Measurements from ENCODE around the gene KHDC3L.

Gene KHDC3L

DNA sequence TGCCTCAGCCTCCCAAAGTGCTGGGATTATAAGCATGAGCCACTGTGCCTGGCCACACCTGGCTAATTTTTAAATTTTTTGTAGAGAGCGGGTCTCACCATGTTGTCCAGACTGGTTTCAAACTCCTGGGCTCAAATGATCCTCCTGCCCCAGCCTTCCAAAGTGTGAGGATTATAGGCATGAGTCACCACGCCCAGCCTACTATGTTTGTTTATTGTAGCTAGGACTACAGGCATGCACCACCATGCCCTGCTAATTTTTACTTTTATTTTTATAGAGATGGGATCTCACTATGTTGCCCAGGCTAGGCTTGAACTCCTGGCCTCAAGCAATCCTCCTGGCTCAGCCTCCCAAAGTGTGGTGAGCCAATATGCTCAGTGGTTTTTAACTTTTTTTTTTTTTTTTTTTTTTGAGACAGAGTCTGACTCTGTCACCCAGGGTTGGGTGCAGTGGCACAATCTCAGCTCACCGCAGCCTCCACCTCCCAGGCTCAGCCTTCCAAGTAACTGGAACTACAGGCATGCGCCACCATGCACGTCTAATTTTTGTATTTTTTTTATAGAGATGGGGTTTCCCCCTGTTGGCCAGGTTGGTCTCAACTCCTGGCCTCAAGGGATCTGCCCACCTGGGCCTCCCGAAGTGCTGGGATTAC, 20.1 kb downstream of the KHDC3L start:
- DNase-seq, result no peak
- TF ChIP-seq POLR2A (IDR thresholded peaks at IDR 0.05; ENCODE audit: low read length) (no peak), GATA1 (IDR thresholded peaks at IDR 0.05; ENCODE audit: low read depth, low read length) (no peak)

DNA sequence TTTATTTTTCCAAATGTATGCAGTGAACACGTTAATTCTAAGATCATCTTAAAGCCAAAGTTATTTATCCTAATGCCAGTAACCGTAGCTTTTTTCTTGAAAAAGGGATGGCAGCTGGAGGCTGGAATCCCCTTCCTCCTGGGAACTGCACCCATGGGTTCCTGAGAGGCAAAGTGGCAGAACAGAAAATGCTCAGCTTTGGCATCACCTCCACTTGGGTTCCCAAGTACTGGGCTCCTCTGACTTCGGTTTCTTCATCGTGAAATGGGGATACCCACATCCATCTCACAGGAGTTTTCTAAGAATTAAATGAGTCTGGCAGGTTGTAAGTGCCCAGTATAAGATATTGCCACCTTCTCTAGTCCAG, 26.0 kb downstream of the KHDC3L start:
- no peak for DNase-seq
- TF ChIP-seq POLR2A (IDR thresholded peaks at IDR 0.05; ENCODE audit: low read length) (no peak), GATA1 (IDR thresholded peaks at IDR 0.05; ENCODE audit: low read depth, low read length) (no peak)

DNA sequence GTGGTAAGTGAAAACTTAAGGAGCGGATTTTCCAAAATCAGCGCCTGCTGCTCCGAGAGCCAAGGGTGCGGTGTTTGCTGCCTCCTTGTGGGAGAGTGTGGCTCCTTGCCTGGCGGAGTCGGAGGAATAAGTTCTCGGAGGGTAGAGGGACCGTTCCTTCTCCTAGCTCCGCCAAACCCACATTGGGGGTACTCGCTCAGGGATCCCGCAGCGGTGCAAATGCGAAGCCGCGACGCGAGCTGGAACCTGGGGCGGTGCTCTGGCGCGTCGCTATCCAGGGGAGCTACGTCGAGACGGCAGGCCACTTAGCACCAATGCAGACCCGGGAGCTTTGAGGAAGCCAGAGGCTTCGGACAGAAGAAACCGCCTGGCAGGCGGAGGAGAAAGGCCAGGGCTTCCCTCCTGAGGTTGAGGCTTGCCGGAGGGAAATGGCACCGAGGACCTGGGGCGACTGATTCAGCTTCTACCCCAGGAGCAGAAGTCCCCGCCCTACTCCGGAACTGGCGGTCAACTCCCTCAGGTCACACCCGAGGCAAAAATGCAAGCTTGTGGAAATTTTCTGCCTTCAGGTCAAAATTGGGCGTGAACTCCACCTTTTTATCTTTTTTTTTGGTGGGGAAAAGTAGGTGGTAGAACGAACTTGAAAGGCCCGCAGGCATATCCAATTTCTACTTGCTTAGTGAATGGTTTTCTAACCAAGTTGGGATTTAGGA, 26.5 kb downstream of the KHDC3L start:
- TF ChIP-seq POLR2A (IDR thresholded peaks at IDR 0.05; ENCODE audit: low read length) (peak; percentile 43), GATA1 (IDR thresholded peaks at IDR 0.05; ENCODE audit: low read depth, low read length) (no peak)
- DNase-seq, result peak; percentile 57 to 59

- TF ChIP-seq POLR2A (IDR thresholded peaks at IDR 0.05; ENCODE audit: low read length), result no peak
- no peak for DNase-seq
Measured at GRCh38 chr6:73389854-73390253, 27.4 kb downstream of the KHDC3L start.

DNA sequence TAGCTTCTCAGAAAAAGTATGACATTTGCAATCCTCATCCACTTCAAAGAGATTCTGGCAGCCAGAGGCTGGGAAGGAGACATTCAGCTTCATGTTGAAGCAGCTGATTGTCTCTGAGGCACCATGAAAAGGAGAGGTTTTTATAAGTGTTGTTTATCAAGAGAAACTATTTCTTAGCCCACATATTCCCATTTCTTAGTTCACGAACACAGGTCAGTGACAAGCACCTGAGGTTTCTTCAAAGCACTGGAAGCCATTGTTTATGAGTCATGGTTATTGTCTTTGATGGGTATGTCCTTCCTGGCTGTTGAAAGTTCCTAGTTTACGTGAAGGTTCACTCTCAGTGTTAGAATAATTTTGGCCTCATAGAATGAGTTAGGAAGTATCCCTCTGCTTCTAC, 29.2 kb downstream of the KHDC3L start:
- no peak for DNase-seq
- TF ChIP-seq GATA1 (IDR thresholded peaks at IDR 0.05; ENCODE audit: low read depth, low read length), result no peak
- no peak for TF ChIP-seq POLR2A (IDR thresholded peaks at IDR 0.05; ENCODE audit: low read length)

GRCh38 chr6:73392188-73392587, 29.7 kb downstream of the KHDC3L start:
- DNase-seq, result peak in 1 of 2 experiments; percentile 23

DNA sequence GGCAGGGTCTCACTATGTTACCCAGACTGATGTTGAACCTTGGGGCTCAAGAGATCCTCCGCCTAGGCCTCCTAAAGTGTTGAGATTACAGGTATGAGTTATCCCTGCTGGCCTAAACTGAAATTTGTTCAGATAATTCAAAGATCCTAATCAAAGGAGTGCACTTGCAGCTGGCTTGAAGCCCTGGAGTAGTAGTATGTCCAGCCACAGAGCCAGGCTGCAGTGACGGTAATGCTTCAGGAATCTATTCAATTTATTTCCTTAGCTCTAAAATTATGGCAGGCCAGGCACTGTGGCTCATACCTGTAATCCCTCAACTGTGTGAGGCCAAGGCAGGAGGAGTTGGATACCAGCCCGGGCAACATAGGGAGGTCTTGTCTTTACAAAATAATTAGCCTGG, 30.8 kb downstream of the KHDC3L start:
- TF ChIP-seq POLR2A (IDR thresholded peaks at IDR 0.05; ENCODE audit: low read length) (no peak), GATA1 (IDR thresholded peaks at IDR 0.05; ENCODE audit: low read depth, low read length) (no peak)
- DNase-seq, result no peak

DNA sequence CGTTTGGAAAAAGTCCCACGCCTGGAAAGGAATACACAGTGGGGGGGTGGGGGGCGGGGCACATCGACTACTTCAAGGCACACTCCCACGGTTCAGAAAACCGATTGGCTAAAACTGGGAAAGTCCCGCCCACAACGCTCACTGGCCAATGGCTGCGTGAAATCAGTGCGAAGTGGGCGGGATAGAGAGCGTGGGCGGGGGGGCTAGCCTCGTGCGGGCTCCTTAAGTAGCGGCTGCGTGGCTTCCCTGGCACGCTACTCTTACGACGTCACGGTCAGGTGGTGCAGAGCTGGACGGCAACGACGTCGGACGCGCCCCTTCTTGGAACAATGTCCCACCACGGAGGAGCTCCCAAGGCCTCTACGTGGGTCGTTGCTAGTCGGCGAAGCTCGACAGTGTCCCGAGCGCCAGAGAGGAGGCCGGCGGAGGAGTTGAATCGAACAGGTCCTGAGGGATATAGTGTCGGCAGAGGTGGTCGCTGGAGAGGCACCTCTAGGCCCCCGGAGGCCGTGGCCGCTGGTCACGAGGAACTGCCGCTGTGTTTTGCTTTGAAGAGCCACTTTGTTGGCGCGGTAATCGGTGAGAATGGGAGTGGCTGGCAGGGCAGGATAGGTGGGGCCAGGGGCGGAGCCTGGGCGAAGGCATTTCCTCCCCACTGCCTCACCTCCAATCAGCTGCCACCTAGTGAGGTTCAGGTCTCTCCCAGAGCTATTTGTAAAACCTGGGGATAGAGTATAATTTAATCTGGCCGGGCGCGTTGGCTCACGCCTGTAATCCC, 32.3 kb downstream of the KHDC3L start, which contains the start of gene DDX43:
TSS of gene DDX43 (plus strand) at position 252 of the 778 bp plus-strand sequence. CDS start at position 330, 78 bp downstream.
- no peak for TF ChIP-seq GATA1 (IDR thresholded peaks at IDR 0.05; ENCODE audit: low read depth, low read length)
- no peak for TF ChIP-seq POLR2A (IDR thresholded peaks at IDR 0.05; ENCODE audit: low read length)
- peak; percentile 16 to 27 for DNase-seq

GRCh38 chr6:73395875-73396274, 33.4 kb downstream of the KHDC3L start:
- DNase-seq, result no peak
- TF ChIP-seq POLR2A (IDR thresholded peaks at IDR 0.05; ENCODE audit: low read length) (no peak), GATA1 (IDR thresholded peaks at IDR 0.05; ENCODE audit: low read depth, low read length) (no peak)

DNA sequence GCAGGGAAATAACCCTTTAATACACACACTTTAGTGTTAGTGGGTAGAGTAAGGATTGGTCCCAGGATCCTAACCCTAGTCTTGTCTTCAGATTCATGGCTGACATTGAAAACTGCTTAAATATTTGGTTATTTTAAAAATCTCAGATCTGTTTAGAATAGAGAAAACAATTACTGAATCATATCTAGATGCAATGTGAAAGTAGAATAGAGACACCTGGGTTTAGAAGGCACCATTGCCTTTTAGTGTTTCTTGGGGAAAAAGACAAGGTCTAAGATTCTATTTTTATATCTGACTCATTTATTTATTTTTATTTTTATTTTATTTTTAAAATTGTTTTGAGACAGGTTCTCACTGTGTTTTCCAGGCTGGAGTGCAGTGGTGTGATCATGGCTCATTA, 38.2 kb downstream of the KHDC3L start:
- no peak for TF ChIP-seq POLR2A (IDR thresholded peaks at IDR 0.05; ENCODE audit: low read length)
- TF ChIP-seq GATA1 (IDR thresholded peaks at IDR 0.05; ENCODE audit: low read depth, low read length), result no peak

DNA sequence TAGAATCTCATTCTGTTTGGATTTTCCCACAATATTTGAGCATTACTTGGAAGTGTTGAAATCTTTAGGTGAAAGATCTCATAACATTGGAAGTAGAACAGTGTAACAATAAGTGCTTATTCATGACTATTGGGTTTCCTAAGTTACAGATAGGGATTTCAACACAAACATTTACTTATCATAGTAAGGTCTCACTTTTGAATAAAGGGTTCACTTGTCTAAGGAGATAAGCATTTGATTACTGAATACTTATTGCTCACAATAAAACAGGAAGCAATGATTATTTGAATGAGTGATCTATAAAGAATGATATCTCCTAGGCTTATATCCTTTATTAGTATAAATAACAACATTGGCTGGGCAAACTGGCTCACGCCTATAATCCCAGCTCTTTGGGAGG, 46.9 kb downstream of the KHDC3L start:
- TF ChIP-seq GATA1 (IDR thresholded peaks at IDR 0.05; ENCODE audit: low read depth, low read length) (no peak), POLR2A (IDR thresholded peaks at IDR 0.05; ENCODE audit: low read length) (no peak)
- DNase-seq, result no peak

More for the DNA sequence above, 38.2 kb downstream of the KHDC3L start:
- DNase-seq, result no peak

GRCh38 chr6:73413102-73413501, 50.6 kb downstream of the KHDC3L start:
- no peak for TF ChIP-seq POLR2A (IDR thresholded peaks at IDR 0.05; ENCODE audit: low read length)
- TF ChIP-seq GATA1 (IDR thresholded peaks at IDR 0.05; ENCODE audit: low read depth, low read length), result no peak
- no peak for DNase-seq
